Endothelial cell of umbilical vein (primary cell): ENCODE data around the gene MSH5. TPM values are rescaled to one million over a fixed set of nuclear protein-coding genes. Genes with fewer than 3 reads are reported as not detected.

ENCODE experiments used
- BruUV-seq: library from RNA; stranded (reverse); fragments of 400-500 nt; replicated peaks from 2 replicates; lab custom pipeline; 2021; lab: Mats Ljungman, UMichigan
- CTCF ChIA-PET: fragments of 300-600, 350-600 bp; sonication (Branson Sonifier 250); formaldehyde crosslinking; loops from one replicate; lab custom pipeline; 2021; ENCODE audit warnings: antibody characterized with exemption, inconsistent platforms; lab: Charles Lee
- POLR2A ChIA-PET: fragments of 300-600, 350-600 bp; sonication (Branson Sonifier 250); formaldehyde crosslinking; loops from one replicate; lab custom pipeline; 2021; ENCODE audit warnings: antibody characterized with exemption, inconsistent platforms; lab: Charles Lee
- DNase-seq: peaks from one replicate; pipeline ENCODE4 v3.0.0-alpha.2; 2011; ENCODE audit warnings: low read depth, low spot score
- FAIRE-seq: peaks from 2 replicates; lab custom pipeline; 2011; peaks lifted over from hg19 to GRCh38; lab: Jason Lieb, UNC
- H2AFZ ChIP-seq: 2 replicates; pipeline ENCODE4 v1.6.0; 2012; ENCODE audit warnings: low read depth, low read length, control low read depth, inconsistent platforms
- H3K27ac ChIP-seq: 2 replicates; pipeline ENCODE4 v1.5.1; 2011; ENCODE audit warnings: low read depth, mild to moderate bottlenecking, control low read depth, low read length, moderate library complexity; ENCODE audit not compliant: insufficient read depth
- H3K27me3 ChIP-seq, 2 experiments: 2 replicates each; pipeline versions ENCODE4 v1.6.0 to v1.6.1; 2011; ENCODE audit warnings: low read length in 2 of 2, mixed read lengths in 1 of 2; ENCODE audit not compliant: control insufficient read depth in 2 of 2, insufficient read depth in 2 of 2
- H3K36me3 ChIP-seq, 2 experiments: 2 replicates in 1 of 2; 3 replicates in 1 of 2; pipeline ENCODE4 v1.5.1; 2011; ENCODE audit warnings: low read length in 2 of 2, mild to moderate bottlenecking in 1 of 2, moderate library complexity in 1 of 2; ENCODE audit not compliant: control insufficient read depth in 2 of 2, insufficient read depth in 2 of 2; ENCODE audit errors: extremely low read depth in 1 of 2
- H3K4me1 ChIP-seq: 3 replicates; pipeline ENCODE4 v1.5.1; 2011; ENCODE audit warnings: mild to moderate bottlenecking, low read length; ENCODE audit not compliant: control insufficient read depth, insufficient read depth; ENCODE audit errors: extremely low read depth
- H3K4me2 ChIP-seq: 2 replicates; pipeline ENCODE4 v1.6.1; 2011; ENCODE audit warnings: low read length, control low read depth, mixed read lengths; ENCODE audit not compliant: insufficient read depth
- H3K4me3 ChIP-seq, 3 experiments: fragments of 200-600 bp in 1 of 3; sonication (generic), shearing (Covaris generic) in 1 of 3; replicated peaks in 1 of 3; 2 replicates each; pipeline ENCODE4 v1.5.1; 2011 to 2016; ENCODE audit warnings: control low read depth in 3 of 3, low read length in 3 of 3, mild to moderate bottlenecking in 2 of 3, inconsistent platforms in 1 of 3, low read depth in 1 of 3, moderate library complexity in 1 of 3; ENCODE audit not compliant: insufficient read depth in 1 of 3
- H3K79me2 ChIP-seq: 2 replicates; pipeline ENCODE4 v1.6.0; 2012; ENCODE audit warnings: low read length, inconsistent platforms; ENCODE audit not compliant: control insufficient read depth, insufficient read depth
- H3K9ac ChIP-seq: replicated peaks from 2 replicates; pipeline ENCODE3; 2011; ENCODE audit warnings: low read length, control low read depth; ENCODE audit not compliant: insufficient read depth; ENCODE audit errors: extremely low read depth
- H3K9me1 ChIP-seq: replicated peaks from 3 replicates; pipeline ENCODE4 v1.6.0; 2011; ENCODE audit warnings: mild to moderate bottlenecking, low read length; ENCODE audit not compliant: control insufficient read depth, insufficient read depth; ENCODE audit errors: extremely low read depth
- H3K9me3 ChIP-seq: replicated peaks from 2 replicates; pipeline ENCODE4 v1.5.1; 2012; ENCODE audit warnings: low read length, inconsistent platforms; ENCODE audit not compliant: control insufficient read depth, insufficient read depth
- H4K20me1 ChIP-seq: replicated peaks from 2 replicates; pipeline ENCODE3; 2011; ENCODE audit warnings: mild to moderate bottlenecking, low read length; ENCODE audit not compliant: control insufficient read depth, insufficient read depth; ENCODE audit errors: extremely low read depth
- CTCF ChIP-seq, 2 donors: IDR thresholded peaks; 1 replicate in 1 of 2; 2 replicates in 1 of 2; pipeline ENCODE4 v1.5.1; 2011; ENCODE audit warnings: low read length in 2 of 2, mild to moderate bottlenecking in 2 of 2, moderate library complexity in 2 of 2, control low read depth in 1 of 2, inconsistent platforms in 1 of 2, low read depth in 1 of 2; ENCODE audit not compliant: insufficient read depth in 1 of 2; ENCODE audit errors: extremely low read depth in 1 of 2
- EZH2 ChIP-seq: IDR thresholded peaks from 2 replicates; pipeline ENCODE4 v1.6.1; 2012; ENCODE audit warnings: borderline replicate concordance, low read depth, mild to moderate bottlenecking, moderate library complexity, low read length, inconsistent platforms; ENCODE audit not compliant: severe bottlenecking
- FOS ChIP-seq: IDR thresholded peaks from 2 replicates; pipeline ENCODE4 v1.6.1; 2011; ENCODE audit warnings: mild to moderate bottlenecking, low read length, moderate library complexity, borderline replicate concordance; ENCODE audit not compliant: insufficient read depth
- GATA2 ChIP-seq: IDR thresholded peaks from 2 replicates; pipeline ENCODE4 v1.7.0; 2011; ENCODE audit warnings: low read depth, mild to moderate bottlenecking, moderate library complexity, mixed read lengths, low read length; ENCODE audit not compliant: insufficient read length, insufficient read depth
- JUN ChIP-seq: IDR thresholded peaks from 2 replicates; pipeline ENCODE4 v1.6.1; 2011; ENCODE audit warnings: borderline replicate concordance, low read depth; ENCODE audit not compliant: insufficient read length, insufficient read depth
- MYC ChIP-seq: IDR thresholded peaks from one replicate; pipeline ENCODE4 v1.6.1; 2011; ENCODE audit warnings: mild to moderate bottlenecking, low read depth, low read length
- POLR2A ChIP-seq: IDR thresholded peaks from 2 replicates; pipeline ENCODE4 v1.6.1; 2012; ENCODE audit warnings: low read depth, mild to moderate bottlenecking, control low read depth, low read length
- POLR2AphosphoS5 ChIP-seq: IDR thresholded peaks from 2 replicates; pipeline ENCODE4 v1.6.1; 2012; ENCODE audit warnings: low read depth, mild to moderate bottlenecking, control low read depth, low read length, moderate library complexity; ENCODE audit not compliant: insufficient read depth
- dilution Hi-C: fragments of 300-500 bp; cut with MboI; formaldehyde crosslinking; loops from one replicate; pipeline ENCODE4 v1.15.0; 2019; ENCODE audit warnings: low sequenced_read_pairs; ENCODE audit not compliant: extremely low pct_ligation_motif_present
- intact Hi-C: fragments of 100-400 bp; cut with micrococcal nuclease; formaldehyde crosslinking; loops from one replicate; pipeline ENCODE4 v1.10.0; 2022
- polyA plus RNA-seq, 4 experiments: library from polyadenylated mRNA; depleted of rRNA in 3 of 4; stranded (reverse) in 3 of 4; unstranded in 1 of 4; fragments of >200 nt; gene quantifications; 2 replicates each; pipeline versions ENCODE4 v1.2.1 to v1.2.3, GENCODE V29; 2011 to 2012; ENCODE audit warnings: missing spikeins in 1 of 4
- total RNA-seq: library from RNA; stranded (reverse); gene quantifications from 2 replicates; pipeline ENCODE4 v1.2.3, GENCODE V29; 2021
- TF ChIP-seq, protein P1 (sequence below): IDR thresholded peaks from 2 replicates; pipeline ENCODE4 v1.6.1; 2011; ENCODE audit not compliant: insufficient read depth, insufficient read length

The MSH5 gene
- total and polyA plus RNA-seq, 2 donors (not counting 3 experiments of a cell fraction or from before 2014, with no cell fraction given), result 27.1 to 43.8 TPM

GRCh38 chr6:31736768-31737314, 3.0 kb upstream of the MSH5 start:
- H4K20me1 ChIP-seq, result no peaks in the 10 kb centered on the region
- FAIRE-seq (no peak), DNase-seq (no peak)
- no peaks in the 10 kb centered on the region for H3K27me3 ChIP-seq
- H3K36me3 ChIP-seq, result peaks cover 7 to 17% of the 10 kb centered on the region in 2 experiments
- H3K9ac ChIP-seq, result peak overlapping the region; percentile 96
- peak overlapping the region in 2 of 3 experiments; percentile 86 to 98 for H3K4me3 ChIP-seq
- ChIA-PET POLR2A (interaction anchor here (0.5 to 3.2 kb wide), 7 partner anchors 25 to 91 kb away, joined by 3 to 19 read pairs (median 3); partner anchors contain the start of genes HSPA1A, HSPA1B and HSPA1L), CTCF (interaction anchor here (0.7 to 6.0 kb wide), 8 partner anchors 25 to 94 kb away, joined by 3 to 55 read pairs (median 3); partner anchors contain the start of genes HSPA1B, LY6G5B and VARS1)
- H3K9me3 ChIP-seq, result no peaks in the 10 kb centered on the region
- peaks cover 42% of the 10 kb centered on the region for H3K79me2 ChIP-seq
- TSS peak; percentile 4 for BruUV-seq
- H3K27ac ChIP-seq, result peak overlapping the region; percentile 94
- H3K4me2 ChIP-seq, result peak overlapping the region; percentile 93
- peaks cover 41% of the 10 kb centered on the region for H3K4me1 ChIP-seq
- no peak for TF ChIP-seq POLR2AphosphoS5
- dilution Hi-C loops (no loop called here), intact Hi-C loops (loop anchor here (10.0 kb wide), 1 partner anchor 192 kb away; the partner anchor contains the start of genes ATP6V1G2, DDX39B and NFKBIL1)
- no peaks in the 10 kb centered on the region for H3K9me1 ChIP-seq
- peak overlapping the region; percentile 8 for H2AFZ ChIP-seq

- no peak for FAIRE-seq
- Histone ChIP-seq H3K4me3 (peak overlapping the region in 2 of 3 experiments; percentile 6 to 56), H3K79me2 (peaks cover 42% of the 10 kb centered on the region), H3K27me3 (no peaks in the 10 kb centered on the region), H2AFZ (no peak overlapping the region), H3K9me3 (no peaks in the 10 kb centered on the region), H3K9ac (peak overlapping the region; percentile 80), H3K9me1 (no peaks in the 10 kb centered on the region), H3K36me3 (peaks cover under 1 to 13% of the 10 kb centered on the region in 2 experiments), H4K20me1 (no peaks in the 10 kb centered on the region), H3K4me2 (peak overlapping the region; percentile 93), H3K4me1 (peaks cover 40% of the 10 kb centered on the region), H3K27ac (peak overlapping the region; percentile 94)
- CTCF ChIA-PET, result interaction anchor here (0.6 to 6.0 kb wide), 16 partner anchors 8 to 93 kb away, joined by 3 to 55 read pairs (median 4); partner anchors contain the start of genes BAG6, DDAH2, HSPA1B and LY6G5B
- intact Hi-C loops (loop anchor here (10.0 kb wide), 1 partner anchor 193 kb away; the partner anchor contains the start of genes ATP6V1G2, DDX39B and NFKBIL1), dilution Hi-C loops (no loop called here)
- BruUV-seq, result TSS peak; percentile 1
- peak; percentile 69 for DNase-seq
- POLR2A ChIA-PET, result interaction anchor here (0.6 to 3.2 kb wide), 5 partner anchors 26 to 90 kb away, joined by 3 to 19 read pairs (median 7); partner anchors contain the start of genes HSPA1A, HSPA1B and HSPA1L
- TF ChIP-seq CTCF (IDR thresholded peaks at IDR 0.05; ENCODE audit: extremely low read depth in 1 of 2, insufficient read depth in 1 of 2, low read depth in 1 of 2, low read length in 2 of 2) (no peak), FOS (no peak), POLR2AphosphoS5 (no peak), GATA2 (no peak), MYC (no peak), EZH2 (no peak), POLR2A (no peak), JUN (no peak)
- TF ChIP-seq, protein P1, sequence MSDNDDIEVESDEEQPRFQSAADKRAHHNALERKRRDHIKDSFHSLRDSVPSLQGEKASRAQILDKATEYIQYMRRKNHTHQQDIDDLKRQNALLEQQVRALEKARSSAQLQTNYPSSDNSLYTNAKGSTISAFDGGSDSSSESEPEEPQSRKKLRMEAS, result no peak
Observed at GRCh38 chr6:31737315-31737990, 2.4 kb upstream of the MSH5 start.
